ENCODE data around the gene CLN5. TPM values are rescaled to one million over a fixed set of nuclear protein-coding genes. Genes with fewer than 3 reads are reported as not detected.
A peak's percentile ranks its signal among the peaks of the same experiment; 100 is the strongest.
"Not testable (repeated sequence)": the region's sequence is repeated elsewhere in the genome, so short reads cannot be mapped to it uniquely, and the experiment has no call there.

CLN5 gene
- total RNA-seq, 3 donors from 2014 or later = 27.4 to 40.5 (median 32.4) TPM

GRCh38 chr13:77002590-77003190, 10.8 kb downstream of the CLN5 start:
- Histone ChIP-seq H3K36me3 (no peaks in the 10 kb centered on the region), H3K27me3 (no peaks in the 10 kb centered on the region), H3K9me3 (no peaks in the 10 kb centered on the region), H3K4me3 (no peak overlapping the region), H3K27ac (no peak overlapping the region), H3K4me1 (no peaks in the 10 kb centered on the region)
- intact Hi-C loops (cut with DNase I; ENCODE audit: low total_unique reads) = no loop called here
- no peak for DNase-seq (ENCODE audit: low spot score in 2 of 2)
- TF ChIP-seq CTCF (IDR thresholded peaks at IDR 0.05) (peak; percentile 37 to 52 (median 45)), POLR2AphosphoS5 (IDR thresholded peaks at IDR 0.05) (no peak)

- H3K27ac ChIP-seq; H3K4me1 ChIP-seq; intact Hi-C loops (cut with DNase I; ENCODE audit: low total_unique reads); H3K4me3 ChIP-seq; H3K9me3 ChIP-seq; DNase-seq (ENCODE audit: low spot score in 2 of 2); H3K36me3 ChIP-seq; H3K27me3 ChIP-seq: not testable (repeated sequence)
Observed at GRCh38 chr13:77008337-77008736, 16.5 kb downstream of the CLN5 start.

GRCh38 chr13:77009011-77009410, 17.1 kb downstream of the CLN5 start:
- Histone ChIP-seq H3K27ac (no peak overlapping the region), H3K4me1 (peaks cover 0 to 5% of the 10 kb centered on the region in 2 donors)
- no peak for DNase-seq (ENCODE audit: low spot score in 2 of 2)

GRCh38 chr13:77009719-77010118, 17.8 kb downstream of the CLN5 start:
- H3K9me3 ChIP-seq; intact Hi-C loops (cut with DNase I; ENCODE audit: low total_unique reads); DNase-seq (ENCODE audit: low spot score in 2 of 2); H3K4me1 ChIP-seq; H3K36me3 ChIP-seq; H3K27ac ChIP-seq; H3K4me3 ChIP-seq; H3K27me3 ChIP-seq: not testable (repeated sequence)

More at GRCh38 chr13:77009011-77009410, 17.1 kb downstream of the CLN5 start:
- no peaks in the 10 kb centered on the region for H3K36me3 ChIP-seq
- H3K27me3 ChIP-seq = no peaks in the 10 kb centered on the region
- no peaks in the 10 kb centered on the region for H3K9me3 ChIP-seq
- H3K4me3 ChIP-seq = no peak overlapping the region
- TF ChIP-seq CTCF (IDR thresholded peaks at IDR 0.05) (no peak), POLR2A (IDR thresholded peaks at IDR 0.05) (no peak), POLR2AphosphoS5 (IDR thresholded peaks at IDR 0.05) (no peak)
- intact Hi-C loops (cut with DNase I; ENCODE audit: low total_unique reads) = no loop called here

- no peaks in the 10 kb centered on the region for H3K36me3 ChIP-seq
- H3K4me3 ChIP-seq = no peak overlapping the region
- no peak for DNase-seq (ENCODE audit: low spot score in 2 of 2)
- intact Hi-C loops (cut with DNase I; ENCODE audit: low total_unique reads) = no loop called here
- TF ChIP-seq POLR2AphosphoS5 (IDR thresholded peaks at IDR 0.05) = no peak
- no peak for TF ChIP-seq POLR2A (IDR thresholded peaks at IDR 0.05)
- no peak for TF ChIP-seq CTCF (IDR thresholded peaks at IDR 0.05)
- no peaks in the 10 kb centered on the region for H3K27me3 ChIP-seq
- no peaks in the 10 kb centered on the region for H3K9me3 ChIP-seq
- peaks cover 0 to 4% of the 10 kb centered on the region in 2 donors for H3K4me1 ChIP-seq
- H3K27ac ChIP-seq = no peak overlapping the region
Observed at GRCh38 chr13:77013853-77014542, 22.1 kb downstream of the CLN5 start.

- TF ChIP-seq CTCF (IDR thresholded peaks at IDR 0.05) = no peak
- no peak for TF ChIP-seq POLR2A (IDR thresholded peaks at IDR 0.05)
- TF ChIP-seq POLR2AphosphoS5 (IDR thresholded peaks at IDR 0.05) = no peak
- Histone ChIP-seq H3K4me1 (peaks cover 0 to 8% of the 10 kb centered on the region in 2 donors), H3K27me3 (no peaks in the 10 kb centered on the region), H3K36me3 (no peaks in the 10 kb centered on the region), H3K4me3 (no peak overlapping the region), H3K9me3 (no peaks in the 10 kb centered on the region), H3K27ac (no peak overlapping the region)
- DNase-seq (ENCODE audit: low spot score in 2 of 2) = no peak
- intact Hi-C loops (cut with DNase I; ENCODE audit: low total_unique reads) = no loop called here
Observed at GRCh38 chr13:77014906-77015685, 23.2 kb downstream of the CLN5 start.
